Thyroid gland (tissue), 4 donors: ENCODE measurements around the gene MORF4L2.

Source experiments
- POLR2A ChIP-seq, 2 donors: fragments of 450-650 bp; IDR thresholded peaks; one replicate each; pipeline ENCODE4 v1.6.1; 2017; ENCODE audit warnings: antibody characterized with exemption in 2 of 2, mild to moderate bottlenecking in 2 of 2, moderate library complexity in 1 of 2
- TF ChIP-seq, protein P1 (sequence below), 6 experiments: fragments of 200-600 bp in 3 of 6; fragments of 450-650 bp in 3 of 6; sonication (generic) in 3 of 6; IDR thresholded peaks; one replicate each; pipeline ENCODE4 v1.5.1; 2016 to 2019; ENCODE audit warnings: antibody characterized with exemption in 6 of 6, mild to moderate bottlenecking in 2 of 6, inconsistent platforms in 1 of 6, moderate library complexity in 1 of 6

DNA sequence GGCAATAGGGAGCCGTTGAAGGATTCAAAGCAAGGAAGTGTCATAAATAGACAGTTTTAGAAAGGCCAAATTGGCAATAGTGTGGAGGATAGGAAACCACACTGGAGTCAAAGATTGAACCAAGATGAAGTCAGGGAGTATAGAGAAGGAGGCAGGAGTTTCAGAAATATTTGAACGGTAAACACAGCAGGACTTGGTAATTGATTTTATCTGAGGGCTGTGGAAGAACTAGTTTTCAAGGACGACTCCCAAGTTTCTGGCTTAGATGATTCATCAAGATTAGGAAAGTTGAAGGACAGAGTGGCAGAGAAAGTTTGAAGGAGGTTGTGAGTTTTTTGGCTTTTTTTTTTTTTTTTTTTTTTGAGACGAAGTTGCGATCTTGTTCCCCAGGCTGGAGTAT is 12.7 kb upstream of the MORF4L2 start:
- TF ChIP-seq, protein P1, sequence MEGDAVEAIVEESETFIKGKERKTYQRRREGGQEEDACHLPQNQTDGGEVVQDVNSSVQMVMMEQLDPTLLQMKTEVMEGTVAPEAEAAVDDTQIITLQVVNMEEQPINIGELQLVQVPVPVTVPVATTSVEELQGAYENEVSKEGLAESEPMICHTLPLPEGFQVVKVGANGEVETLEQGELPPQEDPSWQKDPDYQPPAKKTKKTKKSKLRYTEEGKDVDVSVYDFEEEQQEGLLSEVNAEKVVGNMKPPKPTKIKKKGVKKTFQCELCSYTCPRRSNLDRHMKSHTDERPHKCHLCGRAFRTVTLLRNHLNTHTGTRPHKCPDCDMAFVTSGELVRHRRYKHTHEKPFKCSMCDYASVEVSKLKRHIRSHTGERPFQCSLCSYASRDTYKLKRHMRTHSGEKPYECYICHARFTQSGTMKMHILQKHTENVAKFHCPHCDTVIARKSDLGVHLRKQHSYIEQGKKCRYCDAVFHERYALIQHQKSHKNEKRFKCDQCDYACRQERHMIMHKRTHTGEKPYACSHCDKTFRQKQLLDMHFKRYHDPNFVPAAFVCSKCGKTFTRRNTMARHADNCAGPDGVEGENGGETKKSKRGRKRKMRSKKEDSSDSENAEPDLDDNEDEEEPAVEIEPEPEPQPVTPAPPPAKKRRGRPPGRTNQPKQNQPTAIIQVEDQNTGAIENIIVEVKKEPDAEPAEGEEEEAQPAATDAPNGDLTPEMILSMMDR (IDR thresholded peaks at IDR 0.05), result no peak
- TF ChIP-seq POLR2A (IDR thresholded peaks at IDR 0.05), result no peak
